Stimulated activated CD8-positive, alpha-beta memory T cell treated with anti-CD3 and anti-CD28 coated beads, Interleukin-15, amount 100 ng/mL, for 24 hours (primary cell): Measurements from ENCODE around the gene SLAMF9.
"Not testable (repeated sequence)": the region's sequence is repeated elsewhere in the genome, so short reads cannot be mapped to it uniquely, and the experiment has no call there.

Experiments used
- DNase-seq: peaks from one replicate; pipeline ENCODE4 v3.0.0-alpha.2; 2020; ENCODE audit warnings: low read depth

Gene SLAMF9

DNA sequence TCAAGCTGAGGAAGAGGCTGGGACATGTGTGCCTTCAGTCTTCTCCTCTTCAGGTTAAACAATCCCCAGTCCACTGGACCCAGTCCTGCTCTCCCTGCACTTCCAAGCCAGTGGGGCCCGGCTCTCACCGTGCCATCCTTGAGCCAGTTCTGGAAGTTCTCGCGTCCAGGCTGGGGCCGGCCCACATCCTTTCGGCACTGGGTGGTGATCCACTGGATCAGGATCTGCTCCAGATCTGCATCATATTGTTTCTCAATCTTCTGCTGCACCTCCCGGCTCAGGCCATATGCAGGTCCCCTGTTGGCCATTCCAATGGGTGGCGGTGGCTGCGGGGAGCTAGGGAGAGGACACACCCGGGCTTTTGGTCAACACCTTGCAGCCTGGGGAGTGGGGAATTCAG is 33.8 kb downstream of the SLAMF9 start:
- no peak for DNase-seq

- no peak for DNase-seq
Measured at GRCh38 chr1:159919236-159919865, 34.7 kb downstream of the SLAMF9 start.

DNA sequence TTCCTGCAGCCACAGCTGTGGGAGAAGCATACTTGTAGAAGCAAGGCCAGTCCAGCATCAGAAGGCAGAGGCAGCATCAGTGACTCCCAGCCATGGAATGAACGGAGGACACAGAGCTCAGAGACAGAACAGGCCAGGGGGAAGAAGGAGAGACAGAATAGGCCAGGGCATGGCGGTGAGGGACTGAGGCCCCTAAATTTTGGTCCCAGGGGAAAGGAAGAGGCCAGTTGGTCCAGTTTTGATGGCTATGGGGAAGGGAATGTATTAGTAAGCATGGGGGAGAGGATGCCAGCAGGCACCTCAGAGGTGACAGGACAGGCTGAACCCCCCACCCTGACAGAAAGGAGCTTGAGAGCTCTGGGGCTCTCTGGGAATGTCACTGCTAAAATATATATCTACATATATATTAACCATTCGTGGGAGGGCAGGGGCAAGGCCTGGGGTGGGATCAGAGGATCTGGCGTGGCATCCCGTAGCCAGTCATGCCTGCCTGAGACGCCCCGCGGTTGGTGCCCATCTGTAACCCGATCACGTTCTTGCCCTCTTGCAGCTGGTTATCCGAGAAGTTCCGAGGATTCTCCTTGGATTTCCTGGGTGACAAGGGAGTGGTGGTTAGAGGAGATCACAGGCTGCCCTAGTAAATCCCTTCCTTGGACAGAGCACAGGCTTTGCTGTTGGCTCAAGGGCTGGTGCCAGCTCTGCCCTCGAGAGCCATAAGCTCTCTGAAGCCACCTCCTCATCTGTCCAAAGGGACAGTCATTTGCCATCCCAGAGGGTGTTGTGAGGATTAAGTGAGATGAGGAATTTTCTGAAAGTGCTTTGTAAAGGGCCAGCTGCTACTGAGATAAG is 35.5 kb downstream of the SLAMF9 start:
- DNase-seq, result no peak

GRCh38 chr1:159917533-159918351 is 36.3 kb downstream of the SLAMF9 start:
- DNase-seq, result no peak

- no peak for DNase-seq
Measured at GRCh38 chr1:159916242-159917051, 37.6 kb downstream of the SLAMF9 start.

- DNase-seq, result no peak
Measured at GRCh38 chr1:159915571-159916241, 38.3 kb downstream of the SLAMF9 start.

GRCh38 chr1:159914252-159915018 is 39.6 kb downstream of the SLAMF9 start:
- DNase-seq, result no peak

- no peak for DNase-seq
Measured at GRCh38 chr1:159913451-159914192, 40.4 kb downstream of the SLAMF9 start.

GRCh38 chr1:159911326-159912070 is 42.5 kb downstream of the SLAMF9 start:
- DNase-seq, result no peak

DNA sequence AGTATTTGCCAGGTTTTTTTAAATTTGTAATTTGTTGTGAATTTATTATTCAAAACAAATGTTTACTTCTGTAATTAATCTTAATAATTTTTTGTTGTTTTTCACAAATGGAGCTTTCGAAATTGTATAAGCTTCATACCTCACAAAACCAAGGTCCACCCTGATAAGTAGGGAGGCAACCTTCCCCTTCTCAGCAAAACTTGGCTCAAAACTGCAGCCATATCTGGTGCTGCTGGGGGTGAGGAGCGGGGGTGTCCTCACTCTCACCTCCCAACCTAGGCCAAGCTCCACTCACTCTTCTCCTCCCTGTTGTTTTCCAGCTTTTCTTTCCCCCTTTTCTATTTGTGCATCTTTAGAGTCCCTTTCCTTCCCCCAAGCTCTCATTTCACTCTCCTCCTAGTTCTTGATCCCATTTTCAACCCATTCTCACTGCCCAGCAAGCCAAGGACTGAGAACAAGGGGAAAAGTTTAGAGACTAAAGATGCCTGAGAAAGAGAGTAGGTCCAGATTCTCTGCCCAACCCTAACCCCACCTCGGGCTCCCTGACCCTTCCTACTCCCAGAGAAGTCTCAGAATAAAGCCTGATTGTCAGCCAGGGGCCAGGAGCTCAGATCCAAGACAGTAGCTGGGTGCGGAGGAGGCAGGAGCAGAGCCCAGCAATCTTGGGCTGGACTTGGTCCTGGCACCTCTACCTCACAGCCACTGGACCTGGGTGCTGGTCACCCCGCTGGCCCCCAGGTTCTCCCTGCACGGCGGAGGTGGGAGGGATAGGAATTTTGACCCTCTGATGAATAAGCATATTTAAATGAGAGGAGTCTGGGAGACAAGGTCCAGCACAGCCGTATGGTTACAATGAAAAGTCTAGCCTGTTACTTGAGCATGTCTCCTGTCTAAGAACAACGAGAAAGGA is 45.8 kb downstream of the SLAMF9 start:
- DNase-seq, result no peak

DNA sequence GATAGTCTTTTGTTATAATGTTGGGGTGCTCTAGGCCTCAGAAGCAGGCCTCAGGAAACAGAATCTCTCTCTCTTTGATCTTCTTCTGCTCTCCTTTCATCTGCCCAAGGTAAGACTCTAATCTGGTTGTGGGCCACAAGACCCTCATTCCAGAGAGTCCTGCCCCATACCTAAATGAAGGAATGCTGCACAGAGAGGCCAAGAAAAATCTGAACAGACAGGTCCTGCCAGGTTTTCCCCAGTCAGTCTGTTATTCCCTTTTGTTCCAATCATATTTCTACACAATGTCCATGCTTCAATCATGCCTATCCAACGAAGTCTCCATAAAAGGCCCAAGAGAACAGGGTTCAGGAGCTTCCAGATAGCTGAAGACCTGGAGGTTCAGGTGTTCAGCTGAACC is 47.1 kb downstream of the SLAMF9 start:
- DNase-seq, result no peak

DNA sequence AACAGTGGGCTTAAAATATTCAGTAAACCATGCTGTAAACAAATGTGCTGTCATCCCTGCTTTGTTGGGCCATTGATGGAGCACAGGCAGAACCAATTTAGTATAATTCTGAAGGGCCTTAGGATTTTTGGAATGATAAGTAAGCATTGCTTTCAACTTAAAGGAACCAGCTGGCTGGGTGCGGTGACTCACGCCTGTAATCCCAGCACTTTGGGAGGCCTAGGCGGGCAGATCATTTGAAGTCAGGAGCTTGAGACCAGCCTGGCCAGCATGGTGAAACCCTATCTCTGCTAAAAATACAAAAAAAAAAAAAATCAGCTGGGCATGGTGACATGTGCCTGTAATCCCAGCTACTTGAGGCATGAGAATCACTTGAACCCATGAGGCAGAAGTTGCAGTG is 50.0 kb downstream of the SLAMF9 start:
- not testable (repeated sequence) for DNase-seq

- no peak for DNase-seq
Measured at GRCh38 chr1:159902541-159902940, 51.5 kb downstream of the SLAMF9 start.
